HG02840 (cell line): ENCODE results near the gene ITGA1.
"Not testable (repeated sequence)": the region's sequence is repeated elsewhere in the genome, so short reads cannot be mapped to it uniquely, and the experiment has no call there.

ENCODE experiments used
- ATAC-seq: cut with Tn5 transposase; IDR thresholded peaks from one replicate; pipeline ENCODE4 v1.9.1; 2021; ENCODE audit warnings: mild to moderate bottlenecking, moderate library complexity, moderate number of reproducible peaks; ENCODE audit not compliant: unreplicated experiment, low FRiP score

Gene ITGA1

DNA sequence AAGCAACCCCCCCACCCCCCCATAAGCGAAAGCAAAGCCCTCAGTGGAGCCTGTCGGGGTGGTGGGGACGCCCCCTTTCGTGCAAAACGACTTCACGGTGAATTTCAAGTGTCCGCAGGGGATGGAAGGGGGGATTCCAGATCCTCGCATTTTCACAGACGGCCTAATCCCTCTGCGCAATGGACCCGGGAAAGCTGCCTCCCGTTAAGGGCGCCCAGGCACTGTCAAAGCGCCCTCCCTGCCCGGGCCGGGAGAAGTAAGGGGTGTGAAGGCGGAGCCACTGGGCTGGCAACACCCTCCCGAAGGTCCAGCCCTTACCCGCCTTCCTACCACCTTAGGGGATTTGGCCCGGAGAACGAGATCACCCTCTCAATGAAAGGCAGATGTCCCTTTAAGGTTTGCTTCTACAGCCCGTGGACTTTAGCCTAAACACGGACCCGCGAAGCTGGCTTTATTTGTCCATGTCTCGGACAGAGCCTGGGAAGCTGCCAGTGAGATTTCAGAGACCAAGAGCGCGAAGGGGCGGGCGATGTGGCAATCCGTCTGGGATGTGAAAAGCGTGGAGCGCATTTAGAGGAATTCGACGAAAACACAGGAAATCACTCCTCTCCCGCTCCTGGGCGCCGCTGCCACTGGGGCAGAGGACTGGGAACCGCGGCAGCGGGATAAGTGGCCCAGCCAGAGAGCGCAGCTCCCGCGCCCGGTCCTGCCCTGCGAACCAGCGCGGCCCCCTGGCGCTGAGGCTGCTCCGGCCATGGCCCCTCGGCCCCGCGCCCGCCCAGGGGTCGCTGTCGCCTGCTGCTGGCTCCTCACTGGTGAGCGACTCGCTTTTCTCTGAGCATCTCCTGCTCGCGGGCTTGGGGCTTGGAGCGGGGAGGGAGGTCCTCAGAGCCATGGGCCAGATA is at the start of gene ITGA1, which contains the start of gene PELO:
Gene ITGA1, plus strand, starts transcription at position 317 of the 905 bp plus-strand sequence. Its CDS starts 438 bp downstream, at position 755.
Gene PELO, plus strand, starts transcription at position 317 of the 905 bp plus-strand sequence. CDS start 12,479 bp downstream, outside the sequence.
- ATAC-seq = peak; percentile 75

DNA sequence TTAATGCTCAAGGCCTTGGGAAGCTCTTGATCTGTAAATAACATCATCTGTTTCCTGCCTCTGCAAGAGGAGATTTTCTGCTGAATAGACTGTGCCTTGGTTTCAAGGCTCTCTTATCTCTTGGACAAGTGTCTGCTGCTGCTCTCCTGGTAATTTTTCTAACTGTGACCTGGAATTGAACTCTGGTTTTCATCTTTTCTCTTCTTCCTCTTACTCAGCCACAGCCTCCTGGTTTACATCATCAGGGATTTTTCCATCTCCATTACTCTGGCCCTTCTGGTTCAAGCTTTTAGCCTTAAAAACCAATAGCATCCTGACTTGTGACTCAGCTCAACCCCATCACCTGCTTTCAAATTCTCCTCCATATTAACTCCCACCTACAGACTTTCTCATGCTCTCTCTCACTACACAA is 49.6 kb upstream of the ITGA1 start:
- ATAC-seq = peak; percentile 88

DNA sequence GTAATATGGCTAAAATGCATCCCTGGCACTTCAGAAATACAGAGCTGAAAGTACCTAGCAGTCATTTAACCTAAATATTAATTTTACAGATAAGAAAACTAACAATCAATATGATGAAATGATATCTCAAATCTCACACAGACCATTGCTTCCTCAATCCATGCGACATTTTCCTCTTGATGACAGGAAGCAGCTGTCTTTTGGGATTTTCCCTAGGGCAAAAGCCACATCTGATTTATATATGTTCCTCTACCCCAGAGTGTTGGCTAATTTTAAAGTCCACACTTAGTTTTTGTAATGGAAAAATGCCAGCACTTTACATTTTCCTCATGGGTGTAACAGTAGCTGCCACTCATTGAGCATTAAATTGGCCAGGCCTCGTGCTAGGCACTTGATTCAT is 47.7 kb upstream of the ITGA1 start:
- ATAC-seq = no peak

DNA sequence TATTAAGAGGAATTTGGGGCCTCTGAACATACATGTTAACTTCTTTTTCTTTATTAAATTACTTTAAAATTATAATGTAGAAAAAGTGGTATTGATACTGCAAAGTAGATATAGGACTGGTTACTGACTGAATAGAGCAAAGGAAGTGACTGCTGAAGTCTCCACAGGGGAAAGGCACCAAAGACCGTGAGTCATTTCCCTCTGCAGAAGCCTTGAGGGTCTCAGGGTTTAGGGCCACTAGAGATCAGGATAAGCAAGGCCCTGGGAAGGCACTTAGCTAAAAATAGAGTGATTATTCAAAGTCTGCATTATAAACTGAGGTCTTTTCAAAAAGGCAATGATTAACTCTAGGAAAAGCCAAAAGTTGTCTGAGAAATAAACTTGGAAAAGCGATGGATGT is 44.7 kb upstream of the ITGA1 start:
- ATAC-seq = no peak

DNA sequence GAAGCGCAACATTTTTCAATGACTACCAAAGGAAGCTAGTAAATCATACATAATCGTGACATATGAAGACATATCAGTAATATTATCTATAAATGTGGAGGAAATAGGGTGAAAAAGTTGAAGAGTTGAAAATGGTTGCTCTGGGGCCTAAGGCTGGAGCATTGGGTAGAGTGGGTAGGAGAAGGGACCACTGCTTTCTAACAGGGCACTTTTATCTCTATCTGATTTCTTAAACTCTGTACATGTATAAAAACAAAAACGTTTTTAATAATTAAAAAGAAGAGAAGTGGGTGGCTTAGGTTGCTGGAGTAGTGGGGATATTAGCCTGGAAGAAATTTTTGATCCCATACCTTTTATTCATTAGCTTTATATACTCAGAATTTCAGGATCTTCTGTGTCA is 44.2 kb upstream of the ITGA1 start:
- no peak for ATAC-seq

DNA sequence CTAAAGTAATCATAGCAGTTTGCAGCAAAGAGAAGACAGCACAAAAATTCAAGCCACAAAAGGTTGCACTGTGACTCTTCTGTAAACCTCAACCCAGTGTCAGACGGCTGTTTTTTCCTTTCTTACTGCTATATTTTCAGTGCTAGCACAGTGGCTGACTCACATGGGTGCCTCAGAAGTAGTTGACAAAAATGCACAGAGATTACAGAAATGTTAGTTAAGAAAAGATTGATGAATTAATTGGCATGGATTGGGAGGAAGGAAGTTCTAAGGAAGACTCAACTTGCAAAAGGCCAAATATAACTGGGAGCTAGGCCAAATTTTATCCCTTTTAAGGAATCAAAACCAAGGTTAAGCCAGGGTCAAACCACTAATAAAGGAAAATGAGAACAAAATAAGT is 43.7 kb upstream of the ITGA1 start:
- no peak for ATAC-seq

DNA sequence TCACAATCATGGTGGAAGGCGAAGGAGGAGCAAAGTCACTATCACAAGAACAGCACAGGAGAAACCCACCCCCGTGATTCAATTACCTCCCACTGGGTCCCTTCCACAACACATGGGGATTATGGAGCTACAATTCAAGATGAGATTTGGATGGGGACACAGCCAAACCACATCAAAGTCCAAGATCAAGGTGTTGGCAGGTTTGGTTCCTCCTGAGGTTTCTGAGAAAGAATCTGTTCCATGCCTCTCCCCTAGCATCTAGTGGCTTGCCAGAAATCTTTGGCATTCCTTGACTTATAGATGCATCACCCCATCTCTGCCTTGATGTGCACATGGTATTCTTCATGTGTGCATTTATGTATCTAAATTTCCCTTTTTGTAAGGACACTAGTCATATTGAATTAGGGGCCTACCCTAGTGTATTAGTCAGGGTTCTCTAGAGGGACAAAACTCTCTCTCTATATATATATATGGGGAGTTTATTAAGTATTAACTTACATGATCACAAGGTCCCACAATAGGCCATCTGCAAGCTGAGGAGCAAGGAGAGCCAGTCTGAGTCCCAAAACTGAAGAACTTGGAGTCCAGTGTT is 42.8 kb upstream of the ITGA1 start:
- ATAC-seq = not testable (repeated sequence)

DNA sequence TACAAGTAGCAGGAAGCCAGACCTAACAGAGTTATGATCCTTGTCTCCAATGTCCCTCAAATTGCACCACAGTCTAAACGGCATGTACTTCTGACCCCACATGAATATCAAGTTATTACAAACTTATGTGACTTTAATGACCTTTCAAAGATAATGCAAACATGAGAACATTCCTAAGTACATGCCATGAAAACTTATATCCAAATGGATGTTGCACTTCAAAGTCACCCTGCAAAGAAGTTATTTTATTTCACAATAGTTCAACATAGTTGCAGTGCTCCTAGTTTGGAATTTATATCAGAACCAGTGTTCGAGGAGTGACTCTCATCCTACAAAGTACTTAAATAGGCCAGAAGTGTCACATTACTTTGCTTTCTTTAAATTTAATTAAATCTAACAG is 41.2 kb upstream of the ITGA1 start:
- no peak for ATAC-seq

DNA sequence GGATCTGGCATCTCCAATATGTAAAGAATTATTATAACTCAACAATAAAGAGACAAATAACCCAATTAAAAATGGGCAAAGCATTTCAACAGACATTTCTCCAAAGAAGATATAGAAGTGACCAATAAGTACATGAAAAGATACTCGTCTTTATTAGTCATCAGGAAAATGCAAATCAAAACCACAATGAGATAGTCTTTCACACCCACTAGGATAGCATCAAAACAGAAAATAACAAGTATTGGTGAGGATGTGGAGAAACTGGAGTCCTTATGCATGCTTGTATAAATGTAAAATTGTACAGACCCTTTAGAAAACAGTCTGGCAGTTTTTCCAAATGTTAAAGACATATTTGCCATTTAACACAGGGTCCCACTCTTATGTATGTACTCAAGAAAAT is 39.1 kb upstream of the ITGA1 start:
- ATAC-seq = no peak

DNA sequence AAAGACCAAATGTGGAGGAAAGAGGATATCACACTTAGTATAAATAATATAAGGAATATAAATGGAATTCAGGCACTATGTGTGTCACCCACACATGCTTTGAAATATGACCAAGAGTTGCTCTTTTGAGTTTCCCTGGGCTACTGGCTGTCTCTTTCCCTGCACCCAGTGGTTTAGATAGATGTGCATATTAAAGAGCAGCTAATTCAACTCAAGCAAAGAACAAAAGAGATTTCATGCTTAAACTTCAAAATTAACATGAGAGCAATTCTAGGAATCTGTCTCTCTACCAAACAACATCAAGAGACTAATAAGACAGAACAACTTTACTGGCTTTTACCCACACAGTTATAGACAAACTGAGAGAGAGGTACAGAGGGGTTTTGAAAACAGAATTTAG is 38.0 kb upstream of the ITGA1 start:
- no peak for ATAC-seq

DNA sequence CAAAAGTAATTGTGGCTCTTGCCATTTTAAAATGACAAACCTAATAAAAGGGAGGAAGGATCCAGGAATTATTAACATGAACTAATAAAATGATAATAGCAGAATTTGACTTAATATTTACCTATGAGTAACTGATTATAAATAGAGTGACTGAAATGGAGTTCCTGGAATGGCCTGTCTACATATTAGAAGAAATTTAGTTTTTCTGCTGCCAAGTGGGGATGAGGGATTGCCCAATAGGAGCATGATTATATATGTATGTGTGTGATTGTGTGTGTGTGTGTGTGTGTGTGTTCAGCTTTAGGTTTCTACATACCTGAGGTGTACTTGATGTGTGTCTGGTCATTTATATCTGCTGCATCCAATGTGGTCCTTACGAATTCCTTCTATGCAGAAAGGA is 36.6 kb upstream of the ITGA1 start:
- ATAC-seq = no peak

DNA sequence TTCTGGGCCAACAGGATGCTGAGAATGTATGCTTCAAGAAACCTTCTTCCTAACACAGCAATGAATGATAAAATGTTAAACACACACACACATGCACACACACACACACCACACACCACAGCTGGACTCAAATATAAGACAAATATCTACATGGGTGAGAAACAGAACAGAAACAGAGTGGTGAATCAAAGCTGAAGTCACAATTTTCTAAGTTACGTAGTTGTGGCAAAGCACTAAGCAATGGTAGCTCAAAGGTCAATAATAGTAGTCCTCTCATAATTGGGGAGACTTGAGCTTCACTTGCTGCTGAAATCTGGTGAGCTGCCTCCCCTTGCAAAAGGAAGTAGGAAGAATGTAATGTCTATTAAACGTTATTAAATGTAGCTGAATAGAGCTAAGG is 33.7 kb upstream of the ITGA1 start:
- no peak for ATAC-seq

DNA sequence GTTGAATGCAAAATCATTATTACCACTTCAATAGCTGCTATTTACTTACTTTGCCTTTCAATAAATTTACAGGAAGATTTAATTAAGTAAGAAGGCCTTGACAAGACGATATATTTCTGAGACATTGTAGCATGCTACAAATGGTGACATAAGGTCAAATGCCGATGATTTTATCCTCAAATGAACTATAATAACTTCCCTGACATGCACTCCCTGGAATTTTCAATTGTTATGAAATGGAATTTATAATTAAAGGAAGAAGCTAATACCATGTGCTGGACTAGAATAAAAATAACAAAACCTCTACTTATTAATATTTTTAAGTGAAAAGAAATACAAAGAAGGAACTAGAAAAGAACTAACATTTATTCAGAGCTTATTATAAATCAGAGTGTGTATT is 30.2 kb upstream of the ITGA1 start:
- ATAC-seq = no peak

DNA sequence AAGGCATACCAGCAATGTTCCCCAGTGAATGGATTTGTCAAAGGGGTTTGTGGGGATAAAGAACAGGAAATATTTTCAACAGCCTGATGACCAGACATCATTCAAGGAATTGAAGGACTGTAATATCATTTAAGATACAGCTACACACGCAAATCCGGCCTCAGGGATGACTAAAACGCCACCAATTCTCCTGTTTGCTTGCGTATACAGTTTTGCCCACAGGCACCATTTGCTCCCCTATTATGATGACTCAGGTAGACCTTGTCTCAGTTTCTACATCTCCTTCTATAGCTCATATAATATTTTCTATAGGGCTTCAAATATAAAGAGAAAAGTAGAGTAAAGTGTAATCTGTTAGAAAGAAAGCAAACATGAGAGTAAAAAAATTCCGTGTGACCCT is 29.7 kb upstream of the ITGA1 start:
- ATAC-seq = no peak

DNA sequence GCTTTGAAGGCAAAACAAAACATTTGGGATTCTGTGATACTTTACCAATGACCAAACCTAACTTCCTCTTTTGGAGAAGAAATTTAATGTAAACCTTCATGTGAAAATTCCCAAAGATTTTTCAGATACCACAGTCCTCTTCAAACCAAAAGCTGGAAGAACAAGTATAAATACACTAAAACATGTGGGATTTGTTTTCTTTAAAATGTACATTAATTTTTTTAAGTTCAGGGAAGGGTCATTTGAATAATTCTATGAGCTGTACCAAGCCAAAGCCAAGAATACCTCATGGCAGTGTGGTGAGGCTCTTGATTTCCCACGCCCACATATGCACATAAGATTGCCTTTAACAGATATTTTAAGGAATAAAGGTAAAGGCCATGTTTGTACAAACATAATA is 28.4 kb upstream of the ITGA1 start:
- no peak for ATAC-seq

DNA sequence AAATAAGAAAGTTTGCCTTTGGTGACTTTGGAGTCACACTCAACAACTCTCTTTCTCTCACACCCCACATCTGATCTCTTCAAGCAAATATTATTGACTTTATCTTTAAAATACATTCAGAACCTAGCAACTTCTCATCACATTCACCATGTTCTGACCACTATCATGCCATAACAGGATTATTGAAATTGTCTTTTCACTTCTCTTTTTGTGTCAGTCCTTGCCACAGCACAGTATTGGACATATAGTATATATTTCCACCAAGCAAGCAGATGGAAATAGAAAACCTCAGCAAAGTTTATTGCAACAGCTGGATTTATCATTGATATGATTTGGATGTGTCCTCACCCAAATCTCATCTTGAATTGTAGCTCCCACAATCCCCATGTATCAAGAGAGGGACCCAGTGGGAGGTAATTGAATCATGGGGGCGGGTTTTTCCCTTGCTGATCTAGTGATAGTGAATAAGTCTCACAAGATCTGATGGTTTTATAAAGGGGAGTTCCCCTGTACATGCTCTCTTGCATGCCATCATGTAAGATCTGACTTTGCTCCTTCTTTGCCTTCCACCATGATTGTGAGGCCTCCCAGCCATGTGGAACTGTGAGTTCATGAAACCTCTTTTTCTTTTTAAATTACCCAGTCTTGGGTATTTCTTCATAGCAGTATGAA is 26.9 kb upstream of the ITGA1 start:
- ATAC-seq = no peak

DNA sequence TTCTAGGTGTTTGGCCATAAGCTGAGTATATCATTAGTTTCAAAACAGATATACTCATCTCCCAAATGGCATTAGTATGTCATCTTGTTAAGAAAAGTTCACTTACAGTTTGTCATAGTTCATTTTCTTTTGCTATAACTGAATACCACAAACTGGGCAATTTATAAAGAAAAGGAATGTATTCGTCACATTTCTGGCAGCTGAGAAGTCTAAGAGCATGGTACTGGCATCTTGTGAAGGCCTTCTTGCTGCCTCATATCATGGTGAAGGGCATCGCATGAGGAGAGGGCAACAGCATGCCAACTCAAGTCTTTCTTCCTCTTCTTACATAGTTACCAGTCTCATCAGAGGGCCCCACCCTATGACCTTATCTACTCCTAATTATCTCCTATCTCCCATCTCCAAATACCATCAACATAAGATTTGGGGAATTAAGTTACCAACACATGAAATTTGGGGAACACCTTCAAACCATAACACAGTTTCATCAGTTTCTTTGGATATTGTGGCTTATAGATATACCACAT is 20.4 kb upstream of the ITGA1 start:
- ATAC-seq = no peak

DNA sequence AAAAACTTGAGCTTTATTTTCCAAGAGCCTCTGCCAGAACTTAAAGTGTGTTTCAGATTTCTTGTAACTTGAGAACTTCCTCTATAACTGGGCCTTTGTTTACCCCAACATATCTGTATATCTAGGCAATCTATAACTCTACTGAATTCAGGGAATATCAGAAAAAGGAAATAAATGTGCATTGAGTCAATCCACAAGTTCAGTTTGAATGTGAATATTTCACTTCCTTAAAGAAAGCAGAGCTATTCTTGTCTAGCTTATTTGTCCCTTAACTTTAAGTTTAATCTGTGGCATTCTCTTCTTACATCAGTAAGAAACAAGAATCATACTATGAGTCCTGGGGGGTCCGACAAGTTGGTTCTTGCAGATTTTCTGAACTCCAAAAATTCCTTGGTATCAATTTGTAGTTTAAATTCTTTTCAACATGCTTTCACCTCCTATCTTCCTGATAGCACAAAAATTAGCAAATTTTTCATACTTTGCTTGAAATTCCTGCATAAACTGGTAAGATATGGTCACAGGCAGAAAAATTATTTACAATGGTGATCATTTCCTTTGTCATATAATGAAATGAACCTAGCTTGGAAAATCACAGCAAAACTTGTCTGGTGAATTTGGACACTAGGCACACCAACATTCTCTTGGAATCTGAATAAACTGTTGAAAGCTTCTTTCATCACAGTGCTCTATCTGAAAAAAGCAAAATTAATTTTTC is 19.8 kb upstream of the ITGA1 start:
- ATAC-seq = peak; percentile 40

DNA sequence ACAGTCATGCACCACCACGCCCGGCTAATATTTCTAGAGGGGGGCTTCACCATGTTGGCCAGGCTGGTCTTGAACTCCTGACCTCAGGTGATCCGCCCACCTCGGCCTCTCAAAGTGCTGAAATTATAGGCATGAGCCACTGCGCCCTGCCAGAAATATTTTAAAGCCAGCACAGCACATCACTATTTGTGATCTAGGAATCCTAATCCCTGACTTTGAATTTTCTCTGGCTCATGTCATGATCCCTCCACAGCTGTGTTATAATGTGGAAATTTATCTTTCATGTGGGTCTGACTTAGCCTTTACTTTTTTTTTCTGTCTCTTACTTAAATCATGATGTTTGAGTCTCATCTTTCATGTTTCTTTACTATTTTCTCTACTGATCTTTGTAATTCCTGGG is 18.7 kb upstream of the ITGA1 start:
- no peak for ATAC-seq

DNA sequence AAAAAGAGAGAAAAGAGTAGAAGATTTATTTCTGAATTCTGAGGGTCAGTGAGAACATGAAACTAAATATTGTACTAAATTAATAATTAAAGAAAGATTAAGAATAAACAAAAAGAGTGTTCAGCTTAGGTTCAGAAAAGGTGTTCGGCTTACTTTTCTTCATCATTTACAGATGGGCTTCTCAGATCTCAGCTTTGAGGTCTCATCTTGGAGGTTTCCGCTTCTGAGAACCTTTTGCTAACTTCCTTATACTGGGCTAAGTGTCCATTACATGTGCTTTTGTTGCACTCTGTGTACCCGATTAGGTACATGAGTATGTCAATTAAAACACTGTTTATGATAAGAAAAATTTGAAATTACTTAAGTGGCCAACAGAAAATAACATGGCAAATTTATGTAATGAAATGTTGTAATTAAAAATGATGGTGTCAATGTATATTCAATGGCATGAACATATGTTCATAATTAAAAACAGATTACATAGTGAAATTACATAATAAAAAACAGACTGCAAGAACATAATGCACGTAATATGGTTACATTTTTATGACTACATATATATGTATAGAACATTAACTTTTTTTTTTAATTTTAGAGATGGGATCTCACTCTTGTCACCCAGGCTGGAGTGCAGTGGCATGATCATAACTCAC is 17.3 kb upstream of the ITGA1 start:
- ATAC-seq = no peak
